Measurements from ENCODE around the gene CCDC107.

The CCDC107 gene

GRCh38 chr9:35615981-35616680, 42.0 kb upstream of the CCDC107 start:
- ChIA-PET CTCF (no interaction called here), POLR2A (interaction anchor here (1.3 kb wide), 1 partner anchor 13 kb away, joined by 3 read pairs; no protein-coding TSS in a partner anchor)
- TF ChIP-seq BHLHE40 (IDR thresholded peaks at IDR 0.05; ENCODE audit: borderline replicate concordance) (no peak), LEF1 (IDR thresholded peaks at IDR 0.05; ENCODE audit: borderline replicate concordance) (no peak), FOXK2 (IDR thresholded peaks at IDR 0.05) (no peak), ZNF384 (IDR thresholded peaks at IDR 0.05) (no peak), NFRKB (IDR thresholded peaks at IDR 0.05) (no peak), ELF4 (IDR thresholded peaks at IDR 0.05) (no peak), PKNOX1 (IDR thresholded peaks at IDR 0.05) (no peak), SUZ12 (IDR thresholded peaks at IDR 0.05) (no peak), SP1 (IDR thresholded peaks at IDR 0.05) (no peak)

DNA sequence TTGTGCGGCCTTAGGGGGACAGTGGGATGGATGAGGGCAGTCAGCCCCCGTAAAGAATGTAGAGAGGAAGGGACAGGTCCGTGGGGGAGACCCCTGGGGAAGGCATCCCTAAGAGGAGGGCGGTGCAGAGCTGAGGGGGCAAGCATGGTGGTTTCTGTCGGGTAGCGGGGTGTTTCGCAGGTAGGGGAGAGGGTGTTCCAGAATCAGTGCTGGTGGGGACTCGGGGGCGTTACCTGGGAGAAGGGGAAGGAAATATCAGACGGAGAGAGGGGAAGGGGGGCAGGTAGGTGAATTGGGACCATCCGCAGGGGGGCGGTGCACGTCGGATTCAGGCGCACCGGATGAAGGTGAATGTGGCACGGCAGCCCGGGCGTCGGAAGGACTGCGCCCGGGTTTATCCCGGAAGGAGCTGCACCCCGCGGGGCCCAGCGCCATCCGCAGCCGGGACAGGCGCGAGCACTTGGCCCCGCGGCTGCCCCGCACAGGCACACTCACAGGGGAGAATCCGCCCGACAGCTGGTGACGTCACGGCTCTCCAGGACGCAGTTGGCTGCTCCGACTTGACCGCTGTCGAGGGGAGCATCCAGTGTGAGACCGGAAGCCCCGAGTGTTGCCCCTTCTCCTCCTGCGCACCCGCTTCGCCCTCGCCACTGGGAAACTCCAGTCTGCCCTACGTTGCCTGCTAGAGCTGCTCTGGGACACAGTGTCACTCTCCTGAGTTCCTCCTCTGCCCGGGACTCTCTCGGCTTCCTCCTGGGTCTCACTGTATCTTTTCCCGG, 41.2 kb upstream of the CCDC107 start:
- CTCF ChIA-PET = no interaction called here
- no peak for TF ChIP-seq HDGF (IDR thresholded peaks at IDR 0.05; ENCODE audit: borderline replicate concordance)
- no peak for TF ChIP-seq FOXK2 (IDR thresholded peaks at IDR 0.05)
- TF ChIP-seq TARDBP (IDR thresholded peaks at IDR 0.05) = no peak
- no peak for TF ChIP-seq LEF1 (IDR thresholded peaks at IDR 0.05; ENCODE audit: borderline replicate concordance)
- TF ChIP-seq ZNF384 (IDR thresholded peaks at IDR 0.05) = no peak
- TF ChIP-seq SP1 (IDR thresholded peaks at IDR 0.05) = no peak
- no peak for TF ChIP-seq PKNOX1 (IDR thresholded peaks at IDR 0.05)
- TF ChIP-seq L3MBTL2 (conservative IDR thresholded peaks at IDR 0.05) = no peak
- TF ChIP-seq FOXA1 (IDR thresholded peaks at IDR 0.05) = no peak
- no peak for TF ChIP-seq FOXM1 (IDR thresholded peaks at IDR 0.05; ENCODE audit: borderline replicate concordance)
- TF ChIP-seq ELF4 (IDR thresholded peaks at IDR 0.05) = no peak
- TF ChIP-seq CTBP1 (IDR thresholded peaks at IDR 0.05; ENCODE audit: borderline replicate concordance) = no peak
- no peak for TF ChIP-seq SUZ12 (IDR thresholded peaks at IDR 0.05)
- no peak for TF ChIP-seq NFRKB (IDR thresholded peaks at IDR 0.05)
- no peak for TF ChIP-seq BHLHE40 (IDR thresholded peaks at IDR 0.05; ENCODE audit: borderline replicate concordance)
- TF ChIP-seq ARNT (IDR thresholded peaks at IDR 0.05) = no peak
- DNase-seq (ENCODE audit: extremely low spot score) = no peak
- POLR2A ChIA-PET = no interaction called here

More at GRCh38 chr9:35615981-35616680, 42.0 kb upstream of the CCDC107 start:
- no peak for DNase-seq (ENCODE audit: extremely low spot score)

DNA sequence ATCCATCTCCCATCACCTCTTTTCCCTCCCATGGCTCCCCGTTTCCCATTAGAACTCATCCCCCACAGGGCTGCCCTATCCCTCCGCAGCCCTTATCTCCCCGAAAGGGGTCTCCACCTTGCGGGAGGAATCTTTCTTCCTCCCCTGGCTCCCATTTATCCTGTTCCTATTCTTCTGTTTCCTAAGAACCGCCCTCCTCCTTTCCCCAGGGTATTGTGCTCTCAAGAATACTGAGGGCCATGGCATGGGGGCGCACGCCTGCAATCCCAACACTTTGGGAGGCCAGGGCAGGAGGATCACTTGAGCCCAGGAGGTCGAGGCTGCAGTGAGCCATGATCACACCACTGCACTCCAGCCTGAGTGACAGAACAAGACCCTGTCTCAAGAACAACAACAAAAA, 40.5 kb upstream of the CCDC107 start:
- TF ChIP-seq L3MBTL2 (conservative IDR thresholded peaks at IDR 0.05) = no peak
- TF ChIP-seq PKNOX1 (IDR thresholded peaks at IDR 0.05) = no peak
- TF ChIP-seq LEF1 (IDR thresholded peaks at IDR 0.05; ENCODE audit: borderline replicate concordance) = no peak
- no peak for TF ChIP-seq TARDBP (IDR thresholded peaks at IDR 0.05)
- TF ChIP-seq FOXM1 (IDR thresholded peaks at IDR 0.05; ENCODE audit: borderline replicate concordance) = no peak
- no peak for TF ChIP-seq SP1 (IDR thresholded peaks at IDR 0.05)
- no peak for TF ChIP-seq FOXA1 (IDR thresholded peaks at IDR 0.05)
- TF ChIP-seq ZNF384 (IDR thresholded peaks at IDR 0.05) = no peak
- no peak for TF ChIP-seq BHLHE40 (IDR thresholded peaks at IDR 0.05; ENCODE audit: borderline replicate concordance)
- TF ChIP-seq CTBP1 (IDR thresholded peaks at IDR 0.05; ENCODE audit: borderline replicate concordance) = no peak
- no peak for TF ChIP-seq SUZ12 (IDR thresholded peaks at IDR 0.05)
- TF ChIP-seq ARNT (IDR thresholded peaks at IDR 0.05) = no peak
- no peak for TF ChIP-seq ELF4 (IDR thresholded peaks at IDR 0.05)
- no peak for TF ChIP-seq HDGF (IDR thresholded peaks at IDR 0.05; ENCODE audit: borderline replicate concordance)
- no peak for TF ChIP-seq NFRKB (IDR thresholded peaks at IDR 0.05)
- ChIA-PET CTCF (no interaction called here), POLR2A (no interaction called here)
- DNase-seq (ENCODE audit: extremely low spot score) = no peak

DNA sequence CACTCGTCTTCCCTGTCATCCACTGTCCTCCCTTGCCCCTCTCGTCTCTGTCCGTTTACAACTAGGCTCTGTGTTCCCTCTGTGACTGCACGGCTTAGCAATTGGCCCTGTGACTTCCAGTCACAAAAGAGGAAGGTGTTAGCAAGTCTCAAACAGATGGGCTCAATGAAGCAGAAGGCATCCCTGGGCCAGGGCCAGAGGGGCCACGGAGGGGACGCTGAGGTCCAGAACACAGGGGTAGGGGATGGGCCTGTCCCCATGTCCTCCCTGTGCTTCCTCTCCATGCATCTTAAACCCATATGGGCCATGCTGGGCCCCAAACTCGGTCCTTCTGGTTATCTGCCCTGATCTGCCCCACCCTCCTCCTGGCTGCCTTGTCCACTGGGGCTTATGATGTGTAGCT, 39.8 kb upstream of the CCDC107 start, which contains the start of gene CD72:
Gene CD72 (minus strand): TSS at position 89 of the 403 bp plus-strand sequence. CDS start 110 bp downstream, outside the sequence.
- ChIA-PET POLR2A (no interaction called here), CTCF (no interaction called here)
- no peak for TF ChIP-seq FOXA1 (IDR thresholded peaks at IDR 0.05)
- no peak for TF ChIP-seq FOXM1 (IDR thresholded peaks at IDR 0.05; ENCODE audit: borderline replicate concordance)
- no peak for TF ChIP-seq NFRKB (IDR thresholded peaks at IDR 0.05)
- no peak for TF ChIP-seq HDGF (IDR thresholded peaks at IDR 0.05; ENCODE audit: borderline replicate concordance)
- TF ChIP-seq ARNT (IDR thresholded peaks at IDR 0.05) = no peak
- TF ChIP-seq TARDBP (IDR thresholded peaks at IDR 0.05) = no peak
- TF ChIP-seq CTBP1 (IDR thresholded peaks at IDR 0.05; ENCODE audit: borderline replicate concordance) = no peak
- TF ChIP-seq LEF1 (IDR thresholded peaks at IDR 0.05; ENCODE audit: borderline replicate concordance) = no peak
- DNase-seq (ENCODE audit: extremely low spot score) = no peak

DNA sequence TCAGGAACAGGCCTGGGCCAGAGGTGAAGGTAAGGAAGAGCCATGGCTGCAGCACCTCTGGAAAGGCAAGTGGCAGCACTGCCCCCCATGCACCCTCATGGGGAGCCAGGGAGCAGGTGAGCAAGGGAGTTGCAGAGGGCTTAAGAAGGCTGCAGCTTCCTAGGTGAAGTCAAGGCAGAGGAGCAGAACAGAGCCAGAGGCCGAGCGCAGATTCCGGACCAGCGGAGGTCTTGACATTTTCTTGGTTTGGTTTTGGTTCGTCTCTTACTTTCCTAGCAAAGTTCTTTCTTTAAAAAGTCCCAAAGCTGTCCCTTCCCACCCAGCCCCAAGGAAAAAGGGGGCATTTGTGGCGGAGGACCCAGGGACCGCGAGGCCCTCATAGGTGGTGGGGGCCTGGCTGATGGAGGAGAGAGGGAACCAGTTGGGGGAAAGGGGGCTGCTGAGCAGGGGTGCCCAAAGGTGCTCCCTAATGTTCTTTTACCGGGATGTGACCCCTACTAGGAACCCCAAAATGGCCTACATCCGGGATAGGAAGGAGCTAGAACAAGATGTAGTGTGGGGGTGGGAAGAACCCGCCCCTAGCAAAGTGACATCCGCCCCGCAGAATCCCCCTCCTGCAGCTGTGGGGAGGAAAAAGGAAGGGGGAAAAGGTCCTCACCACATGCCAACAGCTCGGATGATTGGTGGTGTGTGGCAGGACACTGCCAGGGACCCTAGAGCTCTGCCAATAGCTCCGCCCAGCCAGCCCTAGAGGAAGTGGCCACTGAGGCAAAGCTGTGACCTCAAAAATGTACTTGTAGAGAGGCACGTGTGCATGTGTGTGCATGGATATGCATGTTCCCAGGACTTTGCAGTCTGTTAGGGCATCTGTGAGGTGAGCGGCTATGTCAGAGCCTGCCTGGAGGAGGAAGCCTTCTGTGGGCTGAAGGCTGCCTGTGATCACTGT, 39.0 kb upstream of the CCDC107 start:
- no peak for TF ChIP-seq FOXK2 (IDR thresholded peaks at IDR 0.05)
- TF ChIP-seq FOXA1 (IDR thresholded peaks at IDR 0.05) = no peak
- no peak for TF ChIP-seq ARNT (IDR thresholded peaks at IDR 0.05)
- TF ChIP-seq CTBP1 (IDR thresholded peaks at IDR 0.05; ENCODE audit: borderline replicate concordance) = no peak
- TF ChIP-seq ZNF384 (IDR thresholded peaks at IDR 0.05) = no peak
- no peak for TF ChIP-seq SUZ12 (IDR thresholded peaks at IDR 0.05)
- ChIA-PET POLR2A (interaction anchor here (0.7 kb wide), 1 partner anchor 8 kb away, joined by 3 read pairs; no protein-coding TSS in a partner anchor), CTCF (no interaction called here)
- DNase-seq (ENCODE audit: extremely low spot score) = no peak

Data from HEK293T (cell line).